Skeletal muscle cell (primary cell): ENCODE results near the gene OR2J1.
"Not testable (repeated sequence)": the region's sequence is repeated elsewhere in the genome, so short reads cannot be mapped to it uniquely, and the experiment has no call there.

Experiments
- DNase-seq: peaks from one replicate; pipeline ENCODE4 v3.0.0-alpha.2; 2010; ENCODE audit warnings: low read depth
- H3K4me3 ChIP-seq: 2 replicates; pipeline ENCODE4 v1.5.1; 2011; ENCODE audit warnings: low read depth, mild to moderate bottlenecking, control low read depth, low read length, moderate library complexity

The OR2J1 gene

GRCh38 chr6:29099190-29099589, at the start of gene OR2J1:
TSS of gene OR2J1 (plus strand) at chr6:29099490. CDS start at chr6:29100943, 1,453 bp downstream.
- no peak within 1 kb of the TSS for H3K4me3 ChIP-seq
- no peak for DNase-seq

- H3K4me3 ChIP-seq, result no peak overlapping the region
- no peak for DNase-seq
Observed at GRCh38 chr6:29051680-29052079, 47.6 kb upstream of the OR2J1 start.

- no peak for DNase-seq
- H3K4me3 ChIP-seq, result no peak overlapping the region
Observed at GRCh38 chr6:29071831-29072723, 27.2 kb upstream of the OR2J1 start.

GRCh38 chr6:29079203-29079602, 20.1 kb upstream of the OR2J1 start:
- no peak for DNase-seq
- H3K4me3 ChIP-seq, result no peak overlapping the region

- no peak overlapping the region for H3K4me3 ChIP-seq
- DNase-seq, result no peak
Observed at GRCh38 chr6:29081312-29081711, 18.0 kb upstream of the OR2J1 start.

- H3K4me3 ChIP-seq, result no peak overlapping the region
- no peak for DNase-seq
Observed at GRCh38 chr6:29082457-29082856, 16.8 kb upstream of the OR2J1 start.

GRCh38 chr6:29087213-29087612, 12.1 kb upstream of the OR2J1 start, which contains the start of gene OR2B3:
TSS of gene OR2B3 (minus strand) at chr6:29087313. CDS start at chr6:29087248, 65 bp downstream.
- DNase-seq, result no peak
- no peak within 1 kb of the TSS for H3K4me3 ChIP-seq

- no peak for DNase-seq
- no peak overlapping the region for H3K4me3 ChIP-seq
Observed at GRCh38 chr6:29092957-29093356, 6.3 kb upstream of the OR2J1 start.

GRCh38 chr6:29097803-29098202, 1.5 kb upstream of the OR2J1 start:
- no peak for DNase-seq
- no peak overlapping the region for H3K4me3 ChIP-seq

GRCh38 chr6:29107758-29108157, 8.5 kb downstream of the OR2J1 start, which contains the start of gene OR2J3:
TSS of gene OR2J3 (plus strand) at chr6:29108058. CDS start at chr6:29111891, 3,833 bp downstream.
- no peak for DNase-seq
- no peak within 1 kb of the TSS for H3K4me3 ChIP-seq

GRCh38 chr6:29112135-29112534, 12.8 kb downstream of the OR2J1 start:
- no peak for DNase-seq
- H3K4me3 ChIP-seq, result no peak overlapping the region

- not testable (repeated sequence) for H3K4me3 ChIP-seq, DNase-seq
Observed at GRCh38 chr6:29114964-29115363, 15.7 kb downstream of the OR2J1 start.

GRCh38 chr6:29129326-29130012, 30.2 kb downstream of the OR2J1 start:
- DNase-seq, result no peak
- no peak overlapping the region for H3K4me3 ChIP-seq

- no peak for DNase-seq
- H3K4me3 ChIP-seq, result no peak overlapping the region
Observed at GRCh38 chr6:29130644-29131043, 31.4 kb downstream of the OR2J1 start.

GRCh38 chr6:29131691-29132090, 32.4 kb downstream of the OR2J1 start:
- DNase-seq, result no peak
- no peak overlapping the region for H3K4me3 ChIP-seq

- no peak for DNase-seq
- no peak overlapping the region for H3K4me3 ChIP-seq
Observed at GRCh38 chr6:29137724-29138123, 38.4 kb downstream of the OR2J1 start.

GRCh38 chr6:29141606-29142005, 42.3 kb downstream of the OR2J1 start:
- no peak for DNase-seq
- no peak overlapping the region for H3K4me3 ChIP-seq

GRCh38 chr6:29142309-29142708, 43.0 kb downstream of the OR2J1 start:
- no peak for DNase-seq
- no peak overlapping the region for H3K4me3 ChIP-seq

- DNase-seq, result no peak
- H3K4me3 ChIP-seq, result no peak overlapping the region
Observed at GRCh38 chr6:29146179-29146578, 46.9 kb downstream of the OR2J1 start.

- DNase-seq, result no peak
- no peak overlapping the region for H3K4me3 ChIP-seq
Observed at GRCh38 chr6:29147074-29147473, 47.8 kb downstream of the OR2J1 start.
